ENCODE results near the gene KLC3.

Gene KLC3

GRCh38 chr19:45340232-45340898 lies at the start of gene KLC3:
Gene KLC3, plus strand, starts transcription at chr19:45340750. Its CDS starts 4,792 bp downstream, at chr19:45345542.
- DNase-seq (ENCODE audit: low read depth, low spot score), result no peak
- TF ChIP-seq CTCF (IDR thresholded peaks at IDR 0.05; ENCODE audit: insufficient read depth, low read length, missing control alignments), result no peak
- no peak within 1 kb of the TSS for H3K4me3 ChIP-seq (ENCODE audit: low read depth, low read length)
- POLR2A ChIA-PET, result no interaction called here
- CTCF ChIA-PET, result interaction anchor here (0.6 to 3.7 kb wide), 7 partner anchors 9 to 351 kb away, joined by 3 to 57 read pairs (median 6); partner anchors contain the start of gene CKM

DNA sequence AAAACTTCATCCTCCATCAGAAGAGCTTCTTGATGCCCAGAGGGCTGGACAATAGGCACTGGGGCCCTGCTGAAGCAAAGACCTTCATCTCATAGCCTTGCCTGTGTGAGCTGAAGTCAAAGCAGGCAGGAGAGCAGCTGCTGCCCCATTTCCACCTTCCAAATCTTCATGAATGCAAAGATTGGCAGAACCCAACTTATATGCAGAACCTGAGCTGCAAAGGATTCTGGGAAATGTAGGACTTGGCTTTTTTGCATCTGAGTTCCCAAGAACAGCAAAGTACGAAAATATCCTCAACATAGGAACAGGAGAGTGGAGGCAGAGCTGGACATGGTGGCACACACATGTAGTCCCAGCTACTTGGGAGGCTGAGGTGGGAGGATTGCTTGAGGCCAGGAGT lies 48.7 kb upstream of the KLC3 start:
- ChIA-PET CTCF (no interaction called here), POLR2A (no interaction called here)
- DNase-seq (ENCODE audit: low read depth, low spot score), result no peak
- H3K4me3 ChIP-seq (ENCODE audit: low read depth, low read length), result no peak overlapping the region
- TF ChIP-seq CTCF (IDR thresholded peaks at IDR 0.05; ENCODE audit: insufficient read depth, low read length, missing control alignments), result no peak

GRCh38 chr19:45293682-45294081 lies 46.9 kb upstream of the KLC3 start:
- TF ChIP-seq CTCF (IDR thresholded peaks at IDR 0.05; ENCODE audit: insufficient read depth, low read length, missing control alignments), result no peak
- POLR2A ChIA-PET, result no interaction called here
- CTCF ChIA-PET, result no interaction called here
- no peak overlapping the region for H3K4me3 ChIP-seq (ENCODE audit: low read depth, low read length)
- DNase-seq (ENCODE audit: low read depth, low spot score), result no peak

DNA sequence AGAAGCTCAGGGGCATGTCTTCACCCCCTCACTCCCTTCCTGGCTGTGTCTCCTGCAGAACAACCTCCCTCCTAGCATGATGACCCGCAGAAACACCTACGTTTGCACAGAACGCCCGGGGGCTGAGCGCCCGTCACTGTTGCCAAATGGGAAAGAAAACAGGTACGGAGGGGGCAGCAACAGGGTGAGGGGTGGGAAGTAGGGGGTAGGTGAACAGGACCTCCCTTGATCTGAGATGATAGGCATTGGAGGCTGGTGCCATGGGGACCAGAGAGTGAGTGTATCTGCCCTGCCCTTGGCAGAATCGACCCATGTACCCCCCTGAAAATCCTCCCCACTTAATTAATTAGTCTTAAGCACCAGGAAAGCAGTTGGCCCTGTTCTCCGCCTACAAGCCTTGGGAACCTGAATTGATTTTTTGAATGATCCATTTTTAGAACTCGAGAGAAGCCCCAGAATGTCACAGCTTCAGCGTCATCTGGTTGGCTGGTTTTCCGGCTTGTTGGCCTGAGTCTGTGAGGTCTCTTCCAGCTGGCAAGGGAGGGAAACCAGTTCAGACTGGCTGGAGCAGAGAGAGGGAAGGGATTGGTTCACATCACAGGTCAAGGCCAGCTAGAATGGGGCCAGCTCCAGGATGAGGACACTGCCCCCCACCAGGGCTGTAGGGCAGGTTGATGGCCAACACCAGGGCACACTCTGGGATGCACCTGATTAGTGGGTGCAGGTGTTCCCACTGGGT lies 46.1 kb upstream of the KLC3 start:
- TF ChIP-seq CTCF (IDR thresholded peaks at IDR 0.05; ENCODE audit: insufficient read depth, low read length, missing control alignments), result no peak
- H3K4me3 ChIP-seq (ENCODE audit: low read depth, low read length), result no peak overlapping the region
- no peak for DNase-seq (ENCODE audit: low read depth, low spot score)
- ChIA-PET CTCF (no interaction called here), POLR2A (no interaction called here)

DNA sequence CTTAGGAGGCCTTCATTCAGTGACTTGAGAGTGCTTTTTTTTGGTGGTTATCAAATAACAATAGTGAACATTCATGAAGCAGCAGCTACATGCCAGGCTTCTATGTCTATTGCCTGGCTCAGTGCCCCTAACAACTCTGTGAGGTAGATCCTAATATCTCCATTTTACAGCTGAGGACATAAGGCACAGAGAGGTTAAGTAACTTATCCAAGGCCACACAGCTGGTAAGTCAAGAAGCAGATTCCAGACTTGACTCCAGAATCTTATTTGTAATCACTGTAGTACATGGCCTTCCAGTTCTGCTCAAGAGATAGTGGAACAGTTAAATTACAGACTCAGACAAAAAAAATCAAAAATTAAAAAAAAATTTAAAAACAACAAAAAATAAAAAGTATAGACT lies 44.7 kb upstream of the KLC3 start:
- CTCF ChIA-PET, result interaction anchor here (1.3 kb wide), 1 partner anchor 47 kb away, joined by 4 read pairs; no protein-coding TSS in a partner anchor
- DNase-seq (ENCODE audit: low read depth, low spot score), result no peak
- TF ChIP-seq CTCF (IDR thresholded peaks at IDR 0.05; ENCODE audit: insufficient read depth, low read length, missing control alignments), result no peak
- no peak overlapping the region for H3K4me3 ChIP-seq (ENCODE audit: low read depth, low read length)
- POLR2A ChIA-PET, result interaction anchor here (0.9 kb wide), 1 partner anchor 8 kb away, joined by 3 read pairs; no protein-coding TSS in a partner anchor

- POLR2A ChIA-PET, result interaction anchor here (0.9 kb wide), 1 partner anchor 8 kb away, joined by 3 read pairs; no protein-coding TSS in a partner anchor
- DNase-seq (ENCODE audit: low read depth, low spot score), result no peak
- no peak for TF ChIP-seq CTCF (IDR thresholded peaks at IDR 0.05; ENCODE audit: insufficient read depth, low read length, missing control alignments)
- no peak overlapping the region for H3K4me3 ChIP-seq (ENCODE audit: low read depth, low read length)
- CTCF ChIA-PET, result interaction anchor here (1.3 kb wide), 1 partner anchor 48 kb away, joined by 4 read pairs; no protein-coding TSS in a partner anchor
Measured at GRCh38 chr19:45296355-45296754, 44.2 kb upstream of the KLC3 start.
